Endothelial cell of umbilical vein (primary cell): ENCODE data around the gene FST.
A peak's percentile ranks its signal among the peaks of the same experiment; 100 is the strongest.

ENCODE experiments used
- EZH2 ChIP-seq: IDR thresholded peaks from 2 replicates; pipeline ENCODE4 v1.6.1; 2012; ENCODE audit warnings: borderline replicate concordance, low read depth, mild to moderate bottlenecking, moderate library complexity, low read length, inconsistent platforms; ENCODE audit not compliant: severe bottlenecking
- MAX ChIP-seq: IDR thresholded peaks from 2 replicates; pipeline ENCODE4 v1.6.1; 2011; ENCODE audit not compliant: insufficient read depth, insufficient read length
- POLR2A ChIP-seq: IDR thresholded peaks from 2 replicates; pipeline ENCODE4 v1.6.1; 2012; ENCODE audit warnings: low read depth, mild to moderate bottlenecking, control low read depth, low read length
- POLR2AphosphoS5 ChIP-seq: IDR thresholded peaks from 2 replicates; pipeline ENCODE4 v1.6.1; 2012; ENCODE audit warnings: low read depth, mild to moderate bottlenecking, control low read depth, low read length, moderate library complexity; ENCODE audit not compliant: insufficient read depth
- TF ChIP-seq, protein P1 (sequence below), 2 donors: IDR thresholded peaks; 1 replicate in 1 of 2; 2 replicates in 1 of 2; pipeline ENCODE4 v1.5.1; 2011; ENCODE audit warnings: low read length in 2 of 2, mild to moderate bottlenecking in 2 of 2, moderate library complexity in 2 of 2, control low read depth in 1 of 2, inconsistent platforms in 1 of 2, low read depth in 1 of 2; ENCODE audit not compliant: insufficient read depth in 1 of 2; ENCODE audit errors: extremely low read depth in 1 of 2

DNA sequence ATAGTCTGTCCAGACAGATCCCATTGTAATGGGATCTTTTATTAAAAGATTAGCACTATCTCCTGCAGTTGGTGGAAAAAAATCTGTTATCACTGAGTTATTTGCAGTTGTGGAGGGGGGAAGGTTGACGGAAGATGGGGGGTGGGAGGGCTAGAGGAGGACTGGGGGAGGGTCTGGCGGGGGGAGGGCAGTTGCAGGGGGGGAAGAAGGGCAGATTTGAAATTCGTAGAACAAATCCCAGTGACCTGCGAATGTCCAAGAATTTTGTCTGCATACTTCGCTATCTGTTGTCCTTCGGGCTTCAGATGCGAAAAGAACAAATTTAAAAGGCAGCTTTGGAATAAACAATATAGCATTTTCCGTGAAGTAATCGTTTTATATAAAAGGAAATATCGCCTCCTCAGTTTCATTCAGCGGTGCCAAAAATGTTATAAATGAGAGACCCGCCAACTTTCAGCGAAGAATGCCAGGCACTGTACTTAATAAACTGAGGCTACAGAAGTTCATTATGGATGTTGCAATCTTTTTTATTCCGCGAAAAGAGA, 1.3 kb upstream of the FST start:
- TF ChIP-seq MAX = no peak
- TF ChIP-seq, protein P1, sequence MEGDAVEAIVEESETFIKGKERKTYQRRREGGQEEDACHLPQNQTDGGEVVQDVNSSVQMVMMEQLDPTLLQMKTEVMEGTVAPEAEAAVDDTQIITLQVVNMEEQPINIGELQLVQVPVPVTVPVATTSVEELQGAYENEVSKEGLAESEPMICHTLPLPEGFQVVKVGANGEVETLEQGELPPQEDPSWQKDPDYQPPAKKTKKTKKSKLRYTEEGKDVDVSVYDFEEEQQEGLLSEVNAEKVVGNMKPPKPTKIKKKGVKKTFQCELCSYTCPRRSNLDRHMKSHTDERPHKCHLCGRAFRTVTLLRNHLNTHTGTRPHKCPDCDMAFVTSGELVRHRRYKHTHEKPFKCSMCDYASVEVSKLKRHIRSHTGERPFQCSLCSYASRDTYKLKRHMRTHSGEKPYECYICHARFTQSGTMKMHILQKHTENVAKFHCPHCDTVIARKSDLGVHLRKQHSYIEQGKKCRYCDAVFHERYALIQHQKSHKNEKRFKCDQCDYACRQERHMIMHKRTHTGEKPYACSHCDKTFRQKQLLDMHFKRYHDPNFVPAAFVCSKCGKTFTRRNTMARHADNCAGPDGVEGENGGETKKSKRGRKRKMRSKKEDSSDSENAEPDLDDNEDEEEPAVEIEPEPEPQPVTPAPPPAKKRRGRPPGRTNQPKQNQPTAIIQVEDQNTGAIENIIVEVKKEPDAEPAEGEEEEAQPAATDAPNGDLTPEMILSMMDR (IDR thresholded peaks at IDR 0.05; ENCODE audit: extremely low read depth in 1 of 2, insufficient read depth in 1 of 2, low read depth in 1 of 2, low read length in 2 of 2) = no peak
- peak; percentile 9 for TF ChIP-seq EZH2
- TF ChIP-seq POLR2A = no peak
- TF ChIP-seq POLR2AphosphoS5 = no peak
